Activated T-cell treated with anti-CD3 and anti-CD28 coated beads, Interleukin-2, amount 50 U/mL, for 4 hours (primary cell): ENCODE measurements around the gene TRANK1. TPM values are rescaled to one million over a fixed set of nuclear protein-coding genes. Genes with fewer than 3 reads are reported as not detected.
"Not testable (repeated sequence)": the region's sequence is repeated elsewhere in the genome, so short reads cannot be mapped to it uniquely, and the experiment has no call there.

Source experiments
- ATAC-seq, 2 donors: fragments of 200-7000 bp; cut with Tn5 transposase; one replicate each; pipeline ENCODE4 v1.10.0; 2021
- DNase-seq: peaks from one replicate; pipeline ENCODE4 v3.0.0-alpha.2; 2020
- H3K27me3 Mint-ChIP-seq: one replicate; pipeline ENCODE4 v1.8.0; 2021; ENCODE audit warnings: low read depth, mixed read lengths
- H3K36me3 Mint-ChIP-seq: one replicate; pipeline ENCODE4 v1.8.0; 2022; ENCODE audit warnings: mixed read lengths; ENCODE audit not compliant: insufficient read depth
- H3K4me1 Mint-ChIP-seq: one replicate; pipeline ENCODE4 v1.8.0; 2021; ENCODE audit warnings: low read depth, mixed read lengths
- H3K4me3 Mint-ChIP-seq: one replicate; pipeline ENCODE4 v1.8.0; 2021; ENCODE audit warnings: mild to moderate bottlenecking, moderate library complexity, mixed read lengths
- H3K9me3 Mint-ChIP-seq: one replicate; pipeline ENCODE4 v1.8.0; 2021; ENCODE audit warnings: mixed read lengths
- total RNA-seq, 3 donors: library from RNA; stranded (reverse); gene quantifications; one replicate each; pipeline ENCODE4 v1.2.1, GENCODE V29; 2021

Gene TRANK1
- total RNA-seq, 3 donors from 2014 or later, result 2.2 to 3.8 (median 2.7) TPM

DNA sequence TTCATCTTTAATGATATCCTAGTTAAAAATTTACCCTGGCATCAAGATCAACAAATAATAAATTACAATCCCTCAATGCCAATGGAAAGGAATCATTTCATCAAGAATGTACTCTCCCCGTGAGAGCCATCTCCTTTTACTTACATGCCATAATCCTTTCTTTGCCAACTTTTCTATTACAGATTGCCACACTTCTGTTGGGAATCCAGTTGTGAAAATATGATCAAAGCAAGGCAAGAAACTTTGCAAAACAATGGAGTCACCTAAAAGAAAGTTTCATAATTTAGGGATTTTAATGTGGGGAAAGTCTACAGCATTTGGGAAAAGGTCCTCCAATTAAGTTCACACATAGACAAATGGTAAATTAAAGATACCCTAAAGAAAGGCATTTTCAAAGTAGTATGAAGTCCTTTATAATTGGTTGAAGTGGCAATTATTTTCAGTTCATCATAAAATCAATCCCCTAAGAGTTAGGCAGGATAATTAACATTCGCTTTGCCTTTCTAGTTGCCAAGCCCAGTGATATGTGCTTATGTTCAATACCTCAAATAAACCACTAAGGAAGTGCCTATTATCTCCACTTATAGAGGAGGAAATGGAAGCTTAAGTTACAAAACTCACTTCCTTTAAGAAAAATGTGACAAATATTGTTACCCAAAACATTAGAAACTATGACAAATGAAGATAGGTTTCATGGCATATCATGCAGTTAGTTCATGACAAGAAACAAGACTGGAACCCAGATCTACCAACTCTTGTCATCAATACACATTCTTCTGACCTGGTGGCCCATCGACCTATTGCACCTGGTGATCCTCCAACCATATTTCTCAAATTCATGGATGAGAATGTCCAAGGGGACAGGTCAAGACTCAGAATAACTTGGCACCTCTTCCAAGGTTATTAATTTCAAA is 49.1 kb downstream of the TRANK1 start:
- Mint-ChIP-seq H3K4me1 (peaks cover 67% of the 10 kb centered on the region), H3K27me3 (no peaks in the 10 kb centered on the region), H3K36me3 (peaks cover 49% of the 10 kb centered on the region), H3K4me3 (no peak overlapping the region), H3K9me3 (no peaks in the 10 kb centered on the region)
- ATAC-seq (peak; percentile 43 to 52), DNase-seq (no peak)

DNA sequence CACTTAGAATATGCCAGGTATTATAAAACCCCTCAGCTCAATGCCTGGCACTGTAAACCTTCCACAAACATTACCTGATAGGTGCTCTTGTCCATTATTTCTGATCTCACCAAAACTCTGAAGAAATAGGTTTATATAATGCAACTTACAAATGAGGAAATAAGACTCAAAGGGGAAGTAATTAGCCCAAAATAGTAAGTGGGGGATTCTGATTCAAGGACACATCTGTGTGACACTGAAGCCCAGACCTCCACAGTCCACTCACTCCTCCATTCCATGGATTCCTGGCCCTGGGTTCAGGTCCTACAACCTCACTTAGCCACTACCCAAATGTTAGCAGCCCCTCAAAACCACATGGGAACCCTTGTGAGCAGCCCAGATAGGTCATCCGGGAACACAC is 49.9 kb downstream of the TRANK1 start:
- H3K4me3 Mint-ChIP-seq, result no peak overlapping the region
- H3K27me3 Mint-ChIP-seq, result no peaks in the 10 kb centered on the region
- ATAC-seq (no peak), DNase-seq (no peak)
- peaks cover 62% of the 10 kb centered on the region for H3K4me1 Mint-ChIP-seq
- peaks cover 56% of the 10 kb centered on the region for H3K36me3 Mint-ChIP-seq
- H3K9me3 Mint-ChIP-seq, result no peaks in the 10 kb centered on the region

DNA sequence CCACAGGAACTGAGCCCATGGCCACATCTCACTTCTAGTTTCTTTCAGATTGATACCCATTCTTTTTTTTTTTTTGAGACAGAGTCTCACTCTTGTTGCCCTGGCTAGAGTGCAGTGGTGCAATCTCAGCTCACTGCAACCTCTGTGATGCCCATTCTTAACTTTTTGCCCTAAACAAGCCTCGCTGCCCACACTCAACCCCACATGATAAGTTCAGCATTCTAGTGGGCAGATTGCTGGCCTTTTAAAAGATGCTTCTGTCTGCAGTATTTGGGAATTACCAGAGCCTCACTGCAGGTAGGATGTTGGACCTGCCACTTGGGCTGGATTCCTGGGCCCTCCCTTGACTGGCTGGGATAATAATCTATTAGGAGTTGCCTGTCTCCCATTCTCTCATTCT is 51.0 kb downstream of the TRANK1 start:
- peaks cover 57% of the 10 kb centered on the region for H3K4me1 Mint-ChIP-seq
- no peaks in the 10 kb centered on the region for H3K27me3 Mint-ChIP-seq
- no peaks in the 10 kb centered on the region for H3K9me3 Mint-ChIP-seq
- DNase-seq (no peak), ATAC-seq (no peak)
- peaks cover 64% of the 10 kb centered on the region for H3K36me3 Mint-ChIP-seq
- no peak overlapping the region for H3K4me3 Mint-ChIP-seq

DNA sequence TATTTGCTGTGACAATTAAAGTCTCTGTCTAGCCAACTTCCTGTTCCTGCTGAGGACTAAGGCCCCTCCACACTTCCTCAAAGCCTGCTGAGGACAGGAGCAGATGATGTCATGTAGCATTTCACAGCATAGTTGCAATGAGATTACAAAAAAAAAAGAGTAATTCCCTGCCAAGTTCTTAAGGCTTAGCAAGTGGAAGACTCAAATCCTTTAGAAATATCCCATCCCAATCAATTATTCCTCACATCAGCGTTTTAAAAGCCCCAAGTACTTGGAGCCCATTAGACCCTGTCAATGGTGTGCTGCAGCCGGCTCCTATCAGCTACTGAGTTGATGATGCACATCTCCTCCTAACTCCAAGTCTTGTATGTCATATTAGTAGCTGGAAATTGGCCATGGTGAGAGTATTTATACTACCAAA is 51.7 kb downstream of the TRANK1 start:
- Mint-ChIP-seq H3K9me3 (no peaks in the 10 kb centered on the region), H3K4me3 (no peak overlapping the region), H3K36me3 (peaks cover 65% of the 10 kb centered on the region), H3K4me1 (peaks cover 55% of the 10 kb centered on the region), H3K27me3 (no peaks in the 10 kb centered on the region)
- peak; percentile 15 for DNase-seq
- peak in 1 of 2 donors; percentile 62 for ATAC-seq

DNA sequence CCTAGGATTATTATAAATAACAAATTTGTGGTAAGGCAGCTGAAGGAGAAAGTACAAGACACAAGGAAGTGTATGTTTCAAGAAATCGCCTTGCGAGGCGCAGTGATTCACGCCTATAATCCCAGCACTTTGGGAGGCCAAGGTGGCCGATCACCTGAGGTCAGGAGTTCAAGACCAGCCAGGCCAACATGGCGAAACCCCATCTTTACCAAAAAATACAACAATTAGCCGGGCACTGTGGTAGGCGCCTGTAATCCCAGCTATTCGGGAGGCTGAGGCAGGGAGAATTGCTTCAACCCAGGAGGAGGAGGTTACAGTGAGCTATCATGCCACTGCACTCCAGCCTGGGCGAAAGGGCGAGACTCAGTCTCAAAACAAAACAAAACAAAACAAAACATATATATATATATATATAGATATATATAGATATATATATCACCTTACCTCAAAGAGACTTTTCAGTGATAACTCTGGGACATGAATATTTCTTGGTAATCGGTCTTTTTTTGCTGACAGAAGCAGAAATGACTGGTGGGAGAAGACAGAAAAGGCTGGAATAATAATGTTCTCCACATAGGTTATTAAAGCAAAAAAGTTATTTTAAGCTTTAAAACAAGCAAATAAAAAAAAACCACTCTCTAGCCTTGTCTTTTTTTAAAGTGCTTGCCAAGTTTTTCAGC is 52.3 kb downstream of the TRANK1 start:
- Mint-ChIP-seq H3K36me3 (peaks cover 65% of the 10 kb centered on the region), H3K4me1 (peaks cover 55% of the 10 kb centered on the region), H3K9me3 (no peaks in the 10 kb centered on the region), H3K4me3 (no peak overlapping the region), H3K27me3 (no peaks in the 10 kb centered on the region)
- DNase-seq (no peak), ATAC-seq (no peak)

DNA sequence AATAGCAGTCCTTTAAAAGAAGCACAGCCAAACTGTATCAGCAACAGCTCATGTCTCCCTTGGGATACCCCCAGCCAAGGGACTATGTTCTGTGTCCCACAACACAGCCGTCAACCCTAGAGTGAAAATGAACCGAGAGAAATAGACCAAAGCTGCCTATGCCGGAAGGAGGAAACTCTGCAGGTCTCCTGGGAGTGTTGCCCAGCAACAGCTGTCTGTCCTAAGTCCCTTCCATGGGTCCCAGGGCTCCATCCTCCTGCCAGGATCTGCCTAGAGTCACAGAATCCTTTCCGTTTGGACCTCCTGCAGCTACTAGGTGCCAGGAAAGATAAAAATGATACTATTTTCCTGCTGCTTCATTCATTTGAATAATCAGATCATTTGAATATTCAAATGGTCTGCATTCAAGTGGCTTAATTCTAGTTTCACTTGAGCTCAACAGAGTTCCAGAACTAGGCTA is 53.1 kb downstream of the TRANK1 start:
- Mint-ChIP-seq H3K9me3 (no peaks in the 10 kb centered on the region), H3K4me1 (peaks cover 54% of the 10 kb centered on the region), H3K4me3 (no peak overlapping the region), H3K36me3 (peaks cover 63% of the 10 kb centered on the region), H3K27me3 (no peaks in the 10 kb centered on the region)
- ATAC-seq, result no peak
- no peak for DNase-seq

DNA sequence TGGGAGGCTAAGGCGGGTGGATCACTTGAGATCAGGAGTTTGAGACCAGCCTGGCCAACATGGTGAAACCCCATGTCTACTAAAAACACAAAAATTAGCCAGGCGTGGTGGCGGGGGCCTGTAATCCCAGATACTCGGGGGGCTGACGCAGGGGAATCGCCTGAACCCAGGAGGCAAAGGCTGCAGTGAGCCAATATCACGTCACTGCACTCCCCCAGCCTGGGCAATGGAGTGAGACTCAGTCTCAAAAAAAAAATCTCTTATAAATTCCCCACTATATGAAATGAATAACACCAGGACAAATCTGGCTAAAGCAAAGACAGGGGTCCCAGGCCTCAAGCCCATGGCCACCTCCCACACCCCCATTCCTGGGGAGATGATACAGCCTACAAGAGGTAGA is 53.8 kb downstream of the TRANK1 start:
- not testable (repeated sequence) for ATAC-seq
- H3K4me1 Mint-ChIP-seq, result peaks cover 50% of the 10 kb centered on the region

DNA sequence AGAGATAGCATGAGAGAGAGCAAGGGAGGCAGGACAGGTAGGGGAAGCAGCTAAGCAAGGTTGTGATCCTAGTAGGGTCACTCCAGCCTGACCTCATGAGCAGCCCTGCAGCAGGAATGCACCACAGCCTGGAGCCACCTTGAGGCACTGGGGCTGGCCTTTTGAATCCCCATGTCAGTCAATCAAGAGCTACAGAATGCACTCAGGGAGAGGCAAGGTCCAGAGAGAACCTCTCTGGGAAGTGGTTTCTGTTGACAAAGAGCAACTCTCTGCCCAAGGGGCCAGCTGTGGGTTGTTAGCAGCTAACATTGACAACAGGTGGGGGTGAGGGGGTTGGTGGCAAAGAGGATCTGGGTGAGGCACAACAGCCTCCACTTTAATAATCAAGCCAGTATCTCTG is 54.6 kb downstream of the TRANK1 start:
- H3K4me1 Mint-ChIP-seq, result peaks cover 42% of the 10 kb centered on the region
- peaks cover 59% of the 10 kb centered on the region for H3K36me3 Mint-ChIP-seq
- H3K27me3 Mint-ChIP-seq, result no peaks in the 10 kb centered on the region

More for the DNA sequence above, 53.8 kb downstream of the TRANK1 start:
- H3K4me3 Mint-ChIP-seq, DNase-seq, H3K27me3 Mint-ChIP-seq, H3K9me3 Mint-ChIP-seq: not testable (repeated sequence)
- H3K36me3 Mint-ChIP-seq, result peaks cover 62% of the 10 kb centered on the region

DNA sequence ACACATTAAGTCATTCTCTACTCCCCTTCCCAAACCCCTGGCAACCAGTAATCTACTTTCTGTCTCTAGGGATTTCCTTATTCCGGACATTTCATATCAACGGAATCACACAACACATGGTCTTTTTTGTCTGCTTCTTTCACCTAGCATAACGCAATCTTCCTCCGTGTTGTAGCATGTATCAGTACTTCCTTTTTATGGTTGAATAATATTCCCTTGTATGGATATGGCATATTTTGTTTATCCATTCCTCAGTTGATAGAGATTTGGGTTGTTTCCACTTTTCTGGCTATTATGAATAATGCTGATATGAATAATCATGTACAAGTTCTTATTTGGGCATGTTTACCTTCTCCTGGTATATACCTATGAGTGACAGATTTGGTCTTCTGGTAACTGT is 63.1 kb downstream of the TRANK1 start:
- H3K27me3 Mint-ChIP-seq, result no peaks in the 10 kb centered on the region
- H3K4me1 Mint-ChIP-seq, result peaks cover 38% of the 10 kb centered on the region
- H3K4me3 Mint-ChIP-seq, result no peak overlapping the region
- H3K9me3 Mint-ChIP-seq, result no peaks in the 10 kb centered on the region
- no peak for ATAC-seq
- no peak for DNase-seq
- peaks cover 29% of the 10 kb centered on the region for H3K36me3 Mint-ChIP-seq

More for the DNA sequence above, 54.6 kb downstream of the TRANK1 start:
- no peak for ATAC-seq
- Mint-ChIP-seq H3K4me3 (no peak overlapping the region), H3K9me3 (no peaks in the 10 kb centered on the region)
- DNase-seq, result no peak

DNA sequence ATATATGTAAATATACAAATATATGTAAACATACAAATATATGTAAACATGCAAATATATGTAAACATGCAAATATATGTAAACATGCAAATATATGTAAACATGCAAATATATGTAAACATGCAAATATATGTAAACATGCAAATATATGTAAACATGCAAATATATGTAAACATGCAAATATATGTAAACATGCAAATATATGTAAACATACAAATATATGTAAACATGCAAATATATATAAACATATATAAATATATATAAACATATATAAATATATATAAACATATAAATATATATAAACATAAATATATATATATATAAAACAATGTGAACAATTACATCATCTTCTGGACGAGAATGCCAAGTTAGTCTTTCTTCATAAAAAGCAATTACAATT is 65.0 kb downstream of the TRANK1 start:
- Mint-ChIP-seq H3K36me3 (peaks cover 30% of the 10 kb centered on the region), H3K4me1 (peaks cover 54% of the 10 kb centered on the region)
- not testable (repeated sequence) for H3K4me3 Mint-ChIP-seq, H3K27me3 Mint-ChIP-seq, ATAC-seq, DNase-seq, H3K9me3 Mint-ChIP-seq

DNA sequence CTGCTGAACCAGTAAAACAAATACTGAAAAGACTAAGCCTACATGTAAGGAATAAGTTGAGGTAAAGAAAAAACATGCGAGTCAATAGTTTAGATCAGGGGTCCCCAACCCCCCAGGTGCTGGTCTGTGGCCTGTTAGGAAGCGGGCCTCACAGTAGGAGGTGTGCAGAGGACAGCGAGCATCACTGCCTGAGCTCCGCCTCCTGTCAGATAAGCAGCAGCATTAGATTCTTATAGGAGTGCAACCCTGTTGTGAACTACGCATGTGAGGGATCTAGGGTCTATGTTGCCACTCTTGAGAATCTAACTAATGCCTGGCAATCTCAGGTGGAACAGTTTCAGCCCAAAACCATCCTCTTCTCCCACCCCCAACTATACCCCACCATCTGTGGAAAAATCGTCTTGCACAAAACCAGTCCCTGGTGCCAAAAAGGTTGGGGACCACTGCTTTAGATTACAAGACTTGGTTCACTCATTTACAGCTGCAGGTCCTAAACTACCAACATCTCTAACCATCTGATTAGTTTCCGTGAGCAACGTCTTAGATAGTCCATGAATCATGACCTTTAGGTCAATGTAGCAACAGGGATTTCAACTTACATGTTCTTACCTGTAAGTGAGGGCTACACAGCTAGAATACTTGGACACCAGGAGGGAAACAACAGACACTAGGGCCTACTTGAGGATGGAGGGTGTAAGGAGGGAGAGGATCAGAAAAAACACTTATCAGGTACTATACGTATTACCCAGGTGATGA is 66.7 kb downstream of the TRANK1 start:
- no peak overlapping the region for H3K4me3 Mint-ChIP-seq
- ATAC-seq (no peak), DNase-seq (no peak)
- peaks cover 20% of the 10 kb centered on the region for H3K36me3 Mint-ChIP-seq
- no peaks in the 10 kb centered on the region for H3K27me3 Mint-ChIP-seq
- no peaks in the 10 kb centered on the region for H3K9me3 Mint-ChIP-seq
- H3K4me1 Mint-ChIP-seq, result peaks cover 57% of the 10 kb centered on the region

DNA sequence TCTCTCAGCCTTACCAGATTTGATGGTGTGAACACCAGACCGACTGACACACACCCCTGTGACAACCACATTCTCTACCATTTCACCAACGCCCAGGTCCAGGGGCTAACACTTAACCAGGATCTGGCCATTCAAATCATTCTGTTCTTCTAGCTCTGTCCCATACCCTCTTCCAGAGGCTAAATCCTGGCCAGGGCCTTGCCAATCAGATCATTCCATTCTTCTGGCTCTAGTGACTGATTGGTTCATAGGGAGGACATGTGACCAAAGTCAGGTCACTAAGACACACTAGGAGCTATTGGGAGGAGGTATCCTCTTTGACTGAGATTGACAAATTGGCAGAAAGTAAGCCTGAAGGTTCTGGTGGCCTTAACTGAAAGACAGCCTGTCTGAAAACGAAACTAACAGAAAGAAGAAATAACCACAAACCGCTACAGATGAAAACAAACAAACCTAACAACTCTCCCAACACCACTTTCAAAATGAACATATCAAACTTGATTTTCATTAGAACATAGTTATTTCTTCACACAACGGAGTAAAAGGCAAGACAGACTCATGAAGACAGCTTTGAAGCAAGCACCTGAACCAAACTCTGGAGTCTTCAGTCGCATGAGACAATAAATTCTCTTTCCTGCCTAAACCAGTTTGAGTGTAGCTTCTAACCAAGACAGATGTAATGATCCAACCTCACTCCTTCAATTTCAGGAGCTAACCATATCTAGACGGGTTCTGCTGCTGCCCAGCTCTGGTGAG is 68.5 kb downstream of the TRANK1 start:
- peak; percentile 87 to 90 for ATAC-seq
- Mint-ChIP-seq H3K4me3 (peak overlapping the region; percentile 72), H3K4me1 (peaks cover 54% of the 10 kb centered on the region), H3K9me3 (no peaks in the 10 kb centered on the region), H3K36me3 (peaks cover 19% of the 10 kb centered on the region), H3K27me3 (no peaks in the 10 kb centered on the region)
- DNase-seq, result no peak

DNA sequence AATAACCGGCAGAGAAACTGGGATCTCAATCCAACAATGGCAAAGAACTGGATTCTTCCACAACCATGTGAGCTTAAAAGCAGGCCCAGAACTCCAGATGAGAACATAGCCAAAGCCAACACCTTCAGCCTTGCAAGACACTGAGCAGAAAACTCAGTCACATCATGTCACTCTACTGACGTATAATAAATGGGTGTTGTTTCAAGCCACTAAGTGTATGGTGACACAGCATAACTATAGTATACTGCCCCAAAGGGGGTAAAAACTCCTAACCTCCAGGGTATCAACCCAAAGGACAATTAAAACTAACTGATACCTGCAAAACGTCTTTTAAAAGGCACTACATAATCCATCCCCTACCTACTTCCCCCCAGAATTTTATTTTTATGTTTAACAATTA is 69.5 kb downstream of the TRANK1 start:
- no peak overlapping the region for H3K4me3 Mint-ChIP-seq
- peaks cover 22% of the 10 kb centered on the region for H3K36me3 Mint-ChIP-seq

More for the DNA sequence above, 69.5 kb downstream of the TRANK1 start:
- no peak for ATAC-seq
- Mint-ChIP-seq H3K9me3 (no peaks in the 10 kb centered on the region), H3K4me1 (peaks cover 53% of the 10 kb centered on the region), H3K27me3 (no peaks in the 10 kb centered on the region)
- no peak for DNase-seq
